GM21423 (cell line): ENCODE results near the gene CELF5.
"Not testable (repeated sequence)": the region's sequence is repeated elsewhere in the genome, so short reads cannot be mapped to it uniquely, and the experiment has no call there.

ENCODE experiments used
- ATAC-seq: cut with Tn5 transposase; IDR thresholded peaks from one replicate; pipeline ENCODE4 v1.9.1; 2021; ENCODE audit warnings: mild to moderate bottlenecking, moderate library complexity; ENCODE audit not compliant: unreplicated experiment

The CELF5 gene

DNA sequence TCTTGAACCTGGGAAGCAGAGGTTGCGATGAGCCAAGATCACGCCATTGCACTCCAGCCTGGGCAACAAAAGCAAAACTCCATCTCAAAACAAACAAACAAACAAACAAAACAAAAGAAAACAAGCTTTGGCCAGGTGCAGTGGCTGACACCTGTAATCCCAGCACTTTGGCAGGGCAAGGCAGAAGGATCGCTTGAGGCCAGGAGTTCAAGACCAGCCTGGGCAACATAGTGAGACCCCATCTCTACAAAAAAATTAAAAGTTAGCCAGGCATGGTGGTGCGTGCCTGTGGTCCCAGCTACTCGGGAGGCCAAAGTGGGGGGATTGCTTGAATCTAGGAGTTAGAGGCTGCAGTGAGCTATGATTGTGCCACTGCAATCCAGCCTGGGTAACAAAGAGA is 64.0 kb downstream of the CELF5 start:
- ATAC-seq: not testable (repeated sequence)

DNA sequence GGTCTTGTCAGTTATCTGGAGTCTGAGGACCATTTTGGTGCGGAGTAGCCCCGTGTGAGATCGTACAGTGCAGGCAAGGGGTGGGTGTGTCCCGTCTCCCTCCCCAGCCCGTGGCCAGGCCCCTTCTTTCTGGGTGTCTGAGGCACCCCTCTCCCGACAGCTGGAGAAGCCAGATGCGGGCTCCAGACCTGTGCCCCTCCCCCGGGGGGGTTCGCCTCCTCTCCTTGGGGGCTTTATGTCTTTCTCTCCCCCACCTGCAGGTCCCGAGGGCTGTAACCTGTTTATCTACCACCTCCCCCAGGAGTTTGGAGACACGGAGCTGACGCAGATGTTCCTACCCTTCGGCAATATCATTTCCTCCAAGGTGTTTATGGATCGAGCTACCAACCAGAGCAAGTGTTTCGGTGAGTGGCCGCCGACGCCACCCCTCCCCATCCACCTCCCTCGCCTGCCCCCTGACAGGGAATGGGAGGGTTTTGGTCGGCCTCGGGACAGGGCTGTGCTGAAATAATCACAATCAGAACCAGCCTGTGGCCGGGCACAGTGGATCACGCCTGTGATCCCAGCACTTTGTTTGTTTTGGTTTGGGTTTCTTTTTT is 65.6 kb downstream of the CELF5 start:
- no peak for ATAC-seq

- ATAC-seq: not testable (repeated sequence)
Observed at GRCh38 chr19:3290858-3291257, 66.4 kb downstream of the CELF5 start.

DNA sequence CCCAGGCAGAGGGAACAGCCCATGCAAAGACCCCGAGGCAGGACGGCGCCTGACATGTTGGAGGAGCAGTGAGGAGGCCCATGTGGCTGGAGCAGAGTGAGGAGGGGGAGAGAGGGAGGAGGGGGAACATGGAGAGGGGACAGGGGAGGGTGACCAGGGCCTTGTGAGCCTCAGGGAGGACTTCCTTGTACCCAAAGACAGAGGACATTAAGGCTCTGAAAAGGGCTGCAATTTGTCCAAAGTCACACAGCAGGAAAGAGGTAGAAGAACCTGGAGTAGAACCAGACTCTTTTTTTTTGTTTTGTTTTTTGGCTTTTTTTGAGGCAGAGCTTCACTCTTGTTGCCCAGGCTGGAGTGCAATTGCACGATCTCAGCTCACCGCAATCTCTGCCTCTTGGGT is 67.2 kb downstream of the CELF5 start:
- ATAC-seq: no peak

DNA sequence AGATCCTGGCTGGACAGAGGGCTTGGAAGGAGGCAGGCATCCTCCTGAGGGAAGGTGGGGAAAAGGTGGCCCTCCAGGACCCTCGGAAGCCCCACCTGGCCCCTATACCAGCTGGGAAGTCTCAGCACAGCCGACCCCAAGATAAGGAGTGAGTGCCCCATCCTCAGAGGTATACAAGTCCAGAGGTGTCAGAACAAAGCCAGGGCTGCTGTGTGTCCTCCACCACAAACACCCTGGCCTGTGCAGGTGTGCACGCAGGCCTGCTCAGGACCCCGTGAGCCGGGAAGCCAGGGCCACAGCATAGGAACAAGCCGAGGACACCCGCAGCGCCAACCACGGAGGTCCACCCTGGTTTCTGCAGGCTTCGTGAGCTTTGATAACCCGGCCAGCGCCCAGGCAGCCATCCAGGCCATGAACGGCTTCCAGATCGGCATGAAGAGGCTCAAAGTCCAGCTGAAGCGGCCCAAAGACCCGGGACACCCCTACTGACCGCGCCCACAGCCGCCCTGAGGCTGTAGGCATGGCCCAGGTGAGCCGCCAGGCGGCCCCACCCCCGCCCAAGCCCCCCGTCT is 68.6 kb downstream of the CELF5 start:
- no peak for ATAC-seq

DNA sequence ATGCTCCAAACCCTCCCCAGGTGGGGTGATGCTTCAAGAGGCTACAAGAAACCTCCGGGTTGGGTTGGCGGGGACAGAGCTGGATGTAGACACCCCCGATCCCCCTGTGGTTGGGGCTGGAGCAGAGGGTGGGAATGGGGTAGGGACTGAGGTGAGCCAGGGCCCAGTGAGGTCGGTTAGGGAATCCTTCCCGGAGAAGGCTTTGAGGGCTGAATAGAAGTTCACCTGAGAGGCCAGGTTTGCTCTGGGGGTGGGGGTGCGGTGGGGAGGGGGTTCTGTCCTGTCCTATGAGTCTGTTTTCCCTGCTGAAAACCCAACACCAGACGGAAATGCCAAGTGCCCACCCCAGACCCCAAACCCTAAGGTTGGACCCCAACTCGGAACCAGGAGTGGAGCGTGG is 69.1 kb downstream of the CELF5 start:
- ATAC-seq: no peak

DNA sequence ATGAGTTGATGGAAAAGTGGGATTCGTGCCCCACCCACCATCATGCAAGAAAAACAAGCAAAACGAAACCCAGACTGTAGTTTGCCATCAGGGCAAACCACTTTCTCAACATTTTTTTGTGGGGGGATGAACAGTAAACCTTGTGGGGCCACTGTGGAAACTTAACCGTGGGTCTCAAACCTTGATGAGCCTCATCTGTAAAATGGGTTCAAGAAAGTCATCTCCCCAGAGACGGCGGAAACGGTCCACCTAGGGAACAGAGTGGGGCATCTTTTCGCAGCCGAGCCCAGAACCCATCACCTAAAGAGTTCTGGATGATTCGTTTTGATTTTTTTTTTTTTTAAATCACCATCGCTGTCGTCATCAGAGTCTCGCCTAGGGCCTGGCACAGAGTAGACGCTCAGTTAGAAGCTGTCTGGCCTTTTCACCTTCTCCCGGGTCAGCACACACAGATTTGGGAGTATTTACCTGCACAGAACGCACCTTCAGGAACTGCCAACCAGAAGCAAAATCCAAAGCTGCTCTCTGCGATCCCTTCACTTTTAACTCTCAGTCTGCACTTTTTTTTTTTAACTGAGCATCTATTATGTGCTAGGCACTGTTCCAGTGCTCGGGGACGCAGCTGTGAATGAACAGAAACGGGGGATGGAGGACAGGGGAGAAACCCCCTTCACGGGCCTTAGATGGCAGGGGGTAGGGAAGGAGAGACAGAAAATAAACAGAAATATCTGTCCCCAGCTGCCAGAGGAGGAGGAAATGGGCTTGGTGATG is 69.8 kb downstream of the CELF5 start:
- no peak for ATAC-seq

DNA sequence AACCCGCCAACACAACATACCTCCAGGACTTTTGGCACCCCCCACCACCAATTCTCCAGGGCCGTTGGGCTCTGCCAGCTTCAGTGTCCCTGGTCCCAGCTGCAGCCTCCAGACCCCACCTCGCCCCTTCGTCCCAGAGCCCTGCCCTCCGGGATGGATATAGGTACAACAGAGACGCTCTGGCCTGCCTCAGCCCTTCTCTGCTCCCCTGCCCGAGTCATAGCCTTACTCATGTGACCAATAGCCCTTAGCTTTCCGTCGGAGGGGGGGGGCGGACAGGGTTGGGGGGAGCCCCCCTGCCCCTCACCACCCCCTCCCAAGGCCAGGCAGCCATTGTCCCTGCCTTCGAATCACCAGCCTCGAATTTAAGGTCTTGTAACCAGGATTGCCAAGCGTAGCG is 71.1 kb downstream of the CELF5 start:
- no peak for ATAC-seq

DNA sequence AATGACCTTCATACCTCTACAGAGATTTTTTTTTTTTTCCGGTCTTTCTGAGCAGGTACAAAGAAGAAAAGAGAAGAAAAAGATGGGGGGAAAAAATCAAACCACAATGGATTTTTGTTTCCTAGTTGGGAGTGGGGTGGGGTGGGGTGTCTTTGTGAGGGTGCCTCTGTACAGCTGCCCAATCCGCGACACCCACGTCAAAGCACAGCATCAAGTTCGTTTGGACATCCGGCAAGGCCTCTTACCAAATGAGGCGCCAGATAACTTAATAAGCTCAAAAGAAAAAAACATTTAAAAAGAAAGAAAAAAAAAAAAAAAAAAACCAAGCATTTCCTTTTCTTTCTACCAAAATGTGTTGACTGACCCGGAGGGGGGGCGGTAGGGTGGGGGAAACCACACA is 71.6 kb downstream of the CELF5 start:
- ATAC-seq: no peak

- ATAC-seq: no peak
Observed at GRCh38 chr19:3296446-3296845, 72.0 kb downstream of the CELF5 start.

- no peak for ATAC-seq
Observed at GRCh38 chr19:3298853-3299449, 74.5 kb downstream of the CELF5 start.

DNA sequence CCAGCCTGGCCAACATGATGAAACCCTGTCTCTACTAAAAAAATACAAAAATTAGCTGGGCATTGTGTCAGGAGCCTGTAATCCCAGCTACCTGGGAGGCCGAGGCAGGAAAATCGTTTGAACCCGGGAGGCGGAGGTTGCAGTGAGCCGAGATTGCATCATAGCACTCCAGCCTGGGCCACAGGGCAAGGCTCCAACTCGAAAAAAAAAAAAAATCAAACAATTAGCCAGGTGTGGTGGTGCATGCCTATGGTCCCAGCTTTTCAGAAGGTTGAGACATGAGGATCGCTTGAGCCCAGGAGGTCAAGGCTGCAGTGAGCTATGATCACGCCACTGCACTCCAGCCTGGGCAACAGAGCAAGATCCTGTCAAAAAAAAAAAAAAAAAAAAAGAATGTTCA is 76.1 kb downstream of the CELF5 start:
- not testable (repeated sequence) for ATAC-seq

- ATAC-seq: no peak
Observed at GRCh38 chr19:3302755-3303154, 78.3 kb downstream of the CELF5 start.

- ATAC-seq: no peak
Observed at GRCh38 chr19:3304871-3305423, 80.5 kb downstream of the CELF5 start.

DNA sequence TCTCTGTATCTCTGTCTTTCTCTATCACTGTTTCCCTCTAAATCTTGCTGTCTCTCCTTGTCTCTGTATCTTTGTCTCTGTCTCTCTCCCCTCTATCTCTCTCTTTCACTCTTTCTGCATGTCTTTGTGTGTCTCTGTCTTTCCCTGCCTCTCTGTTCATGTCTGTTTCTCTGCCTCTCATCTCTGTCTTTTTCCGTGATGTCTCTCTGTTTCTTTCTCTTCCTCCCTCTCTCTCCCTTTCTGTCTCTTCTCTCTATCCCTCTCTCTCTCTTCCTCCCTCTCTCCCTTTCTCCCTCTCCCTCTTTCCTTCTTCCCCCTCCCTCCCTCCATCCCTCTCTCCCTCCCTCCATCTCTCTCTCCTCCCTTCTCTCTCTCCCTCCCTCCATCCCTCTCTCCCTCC is 85.3 kb downstream of the CELF5 start:
- ATAC-seq: no peak

DNA sequence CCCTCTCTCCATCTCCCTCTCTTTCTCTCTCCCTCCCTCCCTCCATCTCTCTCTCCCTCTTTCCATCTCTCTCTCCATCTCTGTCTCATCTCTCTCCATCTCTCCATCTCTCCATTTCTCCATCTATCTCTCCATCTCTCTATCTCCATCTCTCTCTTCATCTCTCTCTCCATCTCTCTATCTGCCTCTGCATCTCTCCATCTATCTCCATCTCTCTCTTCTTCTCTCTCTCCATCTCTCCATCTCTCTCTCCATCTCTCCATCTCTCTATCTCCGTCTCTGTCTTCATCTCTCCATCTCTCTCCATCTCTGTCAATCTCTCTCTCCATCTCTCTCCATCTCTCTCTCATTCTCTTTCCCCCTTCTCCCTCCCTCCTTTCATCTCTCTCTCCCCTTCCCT is 85.8 kb downstream of the CELF5 start:
- no peak for ATAC-seq

DNA sequence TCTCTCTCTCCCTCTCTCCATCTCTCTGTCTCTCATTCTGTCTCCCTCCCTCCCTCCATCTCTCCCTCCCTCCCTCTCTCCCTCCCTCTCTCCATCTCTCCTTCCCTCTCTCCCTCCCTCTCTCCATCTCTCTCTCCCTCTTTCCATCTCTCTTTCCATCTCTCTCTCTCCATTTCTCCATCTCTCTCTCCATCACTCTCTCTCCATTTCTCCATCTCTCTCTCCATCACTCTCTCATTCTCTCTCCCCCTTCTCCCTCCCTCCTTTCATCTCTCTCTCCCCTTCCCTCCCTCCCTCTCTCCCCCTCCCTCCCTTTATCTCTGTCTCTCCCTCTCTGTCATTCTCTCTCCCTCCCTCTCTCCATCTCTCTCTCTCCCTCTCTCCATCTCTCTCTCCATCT is 86.2 kb downstream of the CELF5 start:
- no peak for ATAC-seq

- ATAC-seq: no peak
Observed at GRCh38 chr19:3313199-3313575, 88.7 kb downstream of the CELF5 start.

GRCh38 chr19:3314962-3315675 is 90.7 kb downstream of the CELF5 start:
- ATAC-seq: no peak

GRCh38 chr19:3315676-3315973 is 91.2 kb downstream of the CELF5 start:
- ATAC-seq: no peak

DNA sequence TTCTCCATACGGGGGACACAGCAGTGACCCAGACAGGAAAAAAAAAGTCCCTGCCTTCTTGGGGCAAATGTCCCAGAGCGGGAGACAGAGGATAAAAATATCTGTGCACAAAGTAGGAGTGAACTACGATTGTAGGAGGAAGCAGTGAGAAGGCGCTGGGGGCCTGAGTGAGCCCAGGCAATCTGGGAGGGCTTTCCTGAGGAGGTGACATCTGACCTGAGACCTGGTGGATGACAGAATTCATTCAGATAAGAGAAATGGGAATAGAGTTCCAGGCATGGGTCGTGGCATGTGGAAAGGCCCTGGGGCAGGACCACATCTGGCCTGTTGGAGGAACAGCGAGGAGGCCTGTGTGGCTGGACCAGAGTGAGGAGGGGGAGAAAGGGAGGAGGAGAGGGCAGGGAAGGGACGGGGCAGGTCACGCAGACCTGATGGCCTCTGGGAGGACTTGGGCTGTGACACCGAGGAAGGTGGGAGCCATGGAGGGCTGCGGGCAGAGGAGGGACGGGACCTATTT is 91.7 kb downstream of the CELF5 start:
- no peak for ATAC-seq
